Esophagus (tissue), 2 donors: Measurements from ENCODE around the gene MIEN1. TPM values are rescaled to one million over a fixed set of nuclear protein-coding genes. Genes with fewer than 3 reads are reported as not detected.
A peak's percentile ranks its signal among the peaks of the same experiment; 100 is the strongest.

Experiments used
- H3K27ac ChIP-seq, 2 donors: one replicate each; pipeline ENCODE4 v1.5.1; 2013; ENCODE audit warnings: low read depth in 2 of 2, mild to moderate bottlenecking in 2 of 2, inconsistent platforms in 1 of 2, low read length in 1 of 2, moderate library complexity in 1 of 2
- H3K27me3 ChIP-seq, 2 donors: one replicate each; pipeline ENCODE4 v1.6.1; 2013; ENCODE audit warnings: low read length in 2 of 2, control low read depth in 1 of 2, mild to moderate bottlenecking in 1 of 2; ENCODE audit not compliant: insufficient read depth in 2 of 2, control insufficient read depth in 1 of 2
- H3K36me3 ChIP-seq, 2 donors: one replicate each; pipeline ENCODE4 v1.6.1; 2013; ENCODE audit warnings: low read length in 1 of 2; ENCODE audit not compliant: control insufficient read depth in 2 of 2, insufficient read depth in 2 of 2
- H3K4me1 ChIP-seq, 2 donors: one replicate each; pipeline ENCODE4 v1.6.1; 2013; ENCODE audit warnings: low read length in 1 of 2; ENCODE audit not compliant: control insufficient read depth in 2 of 2, insufficient read depth in 2 of 2
- H3K4me3 ChIP-seq, 2 donors: one replicate each; pipeline ENCODE4 v1.5.1; 2013; ENCODE audit warnings: low read length in 2 of 2, mild to moderate bottlenecking in 2 of 2, low read depth in 1 of 2, moderate library complexity in 1 of 2
- H3K9me3 ChIP-seq, 2 donors: one replicate each; pipeline ENCODE4 v1.6.1; 2013; ENCODE audit warnings: mild to moderate bottlenecking in 2 of 2, low read depth in 1 of 2, low read length in 1 of 2, moderate library complexity in 1 of 2; ENCODE audit not compliant: control insufficient read depth in 2 of 2, insufficient read depth in 1 of 2
- WGBS, 2 donors: extraction: QIAGEN DNeasy Blood & Tissue Kit; methylation state at CpG; one replicate each; pipeline ENCODE4 v1.1.7; 2013; 5-methylcytosine and 5-hydroxymethylcytosine counted together
- polyA plus RNA-seq, 2 donors: library from polyadenylated mRNA; stranded (reverse); fragments of 200-250 nt; gene quantifications; one replicate each; pipeline ENCODE4 v1.2.3, GENCODE V29; 2013
- donor health status: healthy with polysubstance abuse.
- donor health status: Bipolar disorder and iron deficiency.

The MIEN1 gene
- polyA plus RNA-seq, 2 donors, result 57.5 to 98.6 TPM

DNA sequence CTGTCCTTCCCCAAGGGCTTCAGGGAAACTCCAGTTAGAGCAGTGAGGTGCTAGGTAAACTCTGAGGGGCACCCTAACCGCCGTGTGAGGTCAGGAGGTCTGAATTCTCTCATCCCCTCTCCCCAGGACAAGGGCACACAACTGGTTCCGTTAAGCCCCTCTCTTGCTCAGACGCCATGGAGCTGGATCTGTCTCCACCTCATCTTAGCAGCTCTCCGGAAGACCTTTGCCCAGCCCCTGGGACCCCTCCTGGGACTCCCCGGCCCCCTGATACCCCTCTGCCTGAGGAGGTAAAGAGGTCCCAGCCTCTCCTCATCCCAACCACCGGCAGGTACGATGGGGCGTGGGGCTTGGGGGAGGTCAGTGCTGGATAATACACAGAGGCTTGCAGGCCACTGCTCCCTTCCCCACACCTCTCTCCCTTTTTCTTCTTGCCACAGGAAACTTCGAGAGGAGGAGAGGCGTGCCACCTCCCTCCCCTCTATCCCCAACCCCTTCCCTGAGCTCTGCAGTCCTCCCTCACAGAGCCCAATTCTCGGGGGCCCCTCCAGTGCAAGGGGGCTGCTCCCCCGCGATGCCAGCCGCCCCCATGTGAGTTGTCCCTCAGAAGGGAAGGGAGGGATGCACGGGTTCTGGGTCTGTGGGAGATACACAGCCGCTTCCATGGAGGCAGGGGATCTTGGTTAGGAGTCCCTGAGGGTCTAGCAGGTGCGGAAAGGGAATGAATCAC, 12.0 kb upstream of the MIEN1 start:
- no peaks in the 10 kb centered on the region for H3K27me3 ChIP-seq
- H3K4me3 ChIP-seq, result no peak overlapping the region
- peaks cover 0 to 3% of the 10 kb centered on the region in 2 donors for H3K9me3 ChIP-seq
- no peak overlapping the region for H3K27ac ChIP-seq
- peaks cover 0 to 41% of the 10 kb centered on the region in 2 donors for H3K36me3 ChIP-seq
- WGBS, 2 donors, result 84 to 87% methylated on average over 17 to 18 of the region's 18 CpGs
- H3K4me1 ChIP-seq, result peaks cover 0 to 13% of the 10 kb centered on the region in 2 donors

DNA sequence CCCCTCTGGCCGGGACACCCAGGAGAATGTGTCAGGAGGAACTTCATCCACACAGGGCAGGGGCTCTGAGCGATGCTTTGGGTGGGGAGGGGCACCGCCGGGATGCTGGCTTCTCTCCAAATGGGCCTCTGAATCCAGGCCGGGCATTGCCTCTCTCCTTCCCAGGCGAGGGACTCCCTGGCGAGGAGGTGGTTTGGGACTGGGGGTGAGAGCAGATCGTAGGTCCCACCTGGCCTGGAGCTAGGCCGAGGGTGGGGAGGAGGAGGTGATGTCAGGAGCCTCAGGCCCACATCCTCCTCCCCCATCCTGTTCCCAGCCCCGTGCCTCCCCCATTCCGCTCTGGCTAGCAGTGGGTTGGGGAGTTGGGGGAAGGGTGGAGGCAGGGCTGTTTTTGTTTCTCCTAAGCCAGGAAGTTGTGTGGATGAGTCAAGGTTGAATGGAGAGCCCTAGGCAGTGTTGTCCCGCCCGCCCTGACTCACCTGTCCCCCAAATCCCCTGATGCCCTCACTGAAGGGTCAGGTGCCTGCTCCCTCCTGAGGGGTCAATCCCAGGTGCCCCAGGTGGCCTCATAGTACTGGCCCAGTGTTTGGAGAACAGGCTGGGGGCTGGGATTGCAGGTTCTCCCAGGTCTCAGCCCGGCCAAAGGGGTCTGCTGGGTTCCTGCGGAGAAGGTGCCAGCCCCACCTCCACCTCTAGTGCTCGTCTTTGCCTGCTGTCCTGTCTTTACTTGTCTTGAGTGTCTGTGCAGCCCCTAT, 10.2 kb upstream of the MIEN1 start:
- Histone ChIP-seq H3K4me1 (peaks cover 0 to 17% of the 10 kb centered on the region in 2 donors), H3K36me3 (peaks cover 0 to 29% of the 10 kb centered on the region in 2 donors), H3K27me3 (no peaks in the 10 kb centered on the region), H3K4me3 (peak overlapping the region; percentile 74 to 83), H3K9me3 (peaks cover 0 to 3% of the 10 kb centered on the region in 2 donors), H3K27ac (peak overlapping the region; percentile 97 to 99)
- 32 to 33% methylated on average over 15 to 16 of the region's 16 CpGs for WGBS, 2 donors

DNA sequence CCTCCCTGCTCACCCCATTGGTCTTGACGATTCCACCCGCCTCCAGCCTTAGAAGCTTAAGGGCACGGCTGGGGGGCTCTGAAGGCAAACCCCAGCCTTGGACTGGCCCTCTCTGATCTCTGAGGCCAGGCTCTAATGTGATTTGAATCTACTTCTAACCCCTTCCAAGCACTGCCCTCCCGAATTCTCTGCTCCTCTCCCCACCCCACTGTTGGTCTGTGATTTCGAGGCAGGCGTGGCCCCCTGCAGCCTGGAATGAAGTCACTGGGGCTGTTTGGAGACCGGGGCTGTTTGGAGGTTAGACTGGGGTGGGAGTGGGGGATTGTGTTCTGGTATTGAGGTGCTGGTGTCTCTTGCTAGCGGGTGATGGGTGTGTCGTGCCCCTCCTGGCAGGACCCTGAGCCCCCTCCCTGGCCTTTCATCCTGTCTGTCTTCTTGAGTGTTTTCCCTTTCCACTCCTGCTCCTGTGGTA, 9.6 kb upstream of the MIEN1 start:
- Histone ChIP-seq H3K27ac (peak overlapping the region; percentile 97 to 99), H3K27me3 (no peaks in the 10 kb centered on the region), H3K4me1 (peaks cover 0 to 17% of the 10 kb centered on the region in 2 donors), H3K4me3 (peak overlapping the region; percentile 74 to 83), H3K36me3 (peaks cover 0 to 23% of the 10 kb centered on the region in 2 donors), H3K9me3 (peaks cover 0 to 3% of the 10 kb centered on the region in 2 donors)
- whole genome bisulfite sequencing, 2 donors, result 25 to 32% methylated on average over 9 of the region's 9 CpGs

DNA sequence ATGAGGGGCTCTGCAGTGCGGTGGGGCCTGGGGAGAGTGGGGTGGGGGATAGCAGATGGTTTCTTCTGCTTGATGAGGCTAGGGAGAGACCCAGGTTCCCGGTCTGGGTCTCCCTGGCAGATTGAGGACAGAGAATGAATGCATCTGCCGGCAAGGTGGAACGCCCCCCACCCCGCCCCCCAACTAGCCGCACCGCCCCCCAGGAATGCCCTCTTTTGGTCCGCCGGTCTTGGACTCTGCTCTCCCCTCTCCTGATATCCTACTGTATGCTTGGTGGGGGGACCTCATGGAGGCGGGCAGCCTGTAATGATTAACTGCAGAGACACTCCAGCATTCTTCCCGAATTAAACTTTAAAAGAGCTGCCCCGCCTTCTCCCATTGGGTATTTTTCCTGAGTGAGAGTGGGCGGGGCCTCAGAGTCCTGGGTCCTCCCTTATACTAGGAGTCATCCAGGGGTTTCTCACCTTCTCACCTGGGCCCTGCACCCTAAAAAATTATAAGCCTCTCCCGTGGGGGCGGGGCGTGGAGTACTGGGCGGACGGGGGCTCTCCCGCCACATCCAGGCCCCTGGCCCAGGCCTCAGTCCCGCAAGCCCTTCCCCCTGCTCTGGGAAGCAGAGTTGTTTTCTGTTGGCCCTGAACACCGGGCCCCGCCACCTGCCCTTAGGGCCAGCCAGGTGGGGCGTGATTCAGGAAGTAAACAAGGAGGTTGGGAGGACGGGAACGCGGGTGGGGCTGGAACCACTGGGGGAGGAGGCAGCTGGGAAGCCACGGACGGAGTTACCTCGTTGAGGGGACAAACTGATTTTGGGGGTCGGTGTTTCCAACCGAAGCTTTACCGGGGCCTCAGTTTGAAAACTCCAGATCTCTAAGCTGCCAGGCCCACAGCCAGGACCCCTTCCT, 8.9 kb upstream of the MIEN1 start:
- H3K27me3 ChIP-seq, result no peaks in the 10 kb centered on the region

DNA sequence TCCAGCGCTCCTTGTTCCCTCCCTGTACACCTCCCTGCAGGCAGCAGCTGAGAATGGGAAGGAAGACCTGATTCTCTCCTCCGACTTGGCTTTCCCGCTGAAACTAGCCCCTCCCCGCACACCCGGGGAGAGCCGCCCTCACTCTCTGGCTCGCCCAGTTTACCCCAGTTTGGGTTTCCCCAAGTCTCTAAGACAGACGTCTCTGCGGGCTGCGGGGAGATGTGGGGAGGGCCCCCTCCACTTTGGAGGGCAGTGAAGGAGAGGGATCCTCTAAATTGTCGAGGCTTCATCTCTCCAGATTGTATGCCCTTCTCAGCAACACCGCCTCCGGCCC, 8.2 kb upstream of the MIEN1 start:
- Histone ChIP-seq H3K4me1 (peaks cover 0 to 17% of the 10 kb centered on the region in 2 donors), H3K36me3 (peaks cover 0 to 12% of the 10 kb centered on the region in 2 donors), H3K9me3 (peaks cover 0 to 3% of the 10 kb centered on the region in 2 donors), H3K27ac (peak overlapping the region; percentile 97 to 99), H3K27me3 (no peaks in the 10 kb centered on the region), H3K4me3 (peak overlapping the region; percentile 74 to 83)
- 2% methylated on average over 13 of the region's 13 CpGs for WGBS, 2 donors

More for the DNA sequence above, 8.9 kb upstream of the MIEN1 start:
- Histone ChIP-seq H3K4me1 (peaks cover 0 to 17% of the 10 kb centered on the region in 2 donors), H3K9me3 (peaks cover 0 to 3% of the 10 kb centered on the region in 2 donors), H3K4me3 (peak overlapping the region; percentile 74 to 83), H3K27ac (peak overlapping the region; percentile 97 to 99), H3K36me3 (peaks cover 0 to 18% of the 10 kb centered on the region in 2 donors)
- 5 to 10% methylated on average over 32 of the region's 32 CpGs for WGBS, 2 donors

DNA sequence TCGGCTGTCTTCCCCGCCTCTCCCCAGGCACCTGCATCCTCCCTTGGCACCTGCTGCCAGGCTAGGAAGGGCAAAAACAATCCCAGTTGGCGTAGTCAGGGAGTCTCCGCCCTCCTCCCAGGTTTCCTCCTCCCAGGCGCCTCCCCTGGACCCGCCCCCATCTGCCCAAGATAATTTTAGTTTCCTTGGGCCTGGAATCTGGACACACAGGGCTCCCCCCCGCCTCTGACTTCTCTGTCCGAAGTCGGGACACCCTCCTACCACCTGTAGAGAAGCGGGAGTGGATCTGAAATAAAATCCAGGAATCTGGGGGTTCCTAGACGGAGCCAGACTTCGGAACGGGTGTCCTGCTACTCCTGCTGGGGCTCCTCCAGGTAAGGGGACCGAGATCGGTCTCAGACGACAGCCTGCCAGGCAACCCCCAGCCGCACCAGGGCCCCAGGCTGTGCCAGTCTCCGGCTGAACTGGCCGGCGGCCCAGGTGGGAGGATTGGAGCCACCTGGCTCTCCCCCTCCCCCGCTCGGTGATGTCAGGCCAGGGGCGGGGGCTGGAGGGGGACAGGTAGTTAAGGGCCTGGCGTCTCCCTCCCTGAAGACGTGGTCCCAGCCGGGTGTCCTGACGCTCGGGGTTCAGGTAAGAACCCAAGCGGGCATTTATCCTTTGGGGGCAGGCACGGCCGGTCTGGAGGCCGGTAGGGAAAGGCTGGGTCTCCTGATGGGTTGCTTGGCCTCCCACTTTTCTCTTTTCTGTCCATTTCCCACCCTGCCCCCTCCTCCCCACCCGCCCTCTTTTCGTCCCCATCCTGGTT, 7.6 kb upstream of the MIEN1 start, which contains the start of gene GRB7:
Gene GRB7 (plus strand): TSS at position 179 of the 808 bp plus-strand sequence. CDS start 4,364 bp downstream, outside the sequence.
- Histone ChIP-seq H3K36me3 (peaks cover 0 to 8% of the 10 kb centered on the region in 2 donors), H3K4me1 (peaks cover 0 to 17% of the 10 kb centered on the region in 2 donors), H3K9me3 (peaks cover 0 to 1% of the 10 kb centered on the region in 2 donors), H3K27me3 (no peaks in the 10 kb centered on the region), H3K27ac (peak within 1 kb of the TSS; percentile 97 to 99), H3K4me3 (peak within 1 kb of the TSS; percentile 74 to 83)
- WGBS, 2 donors, result 6 to 13% methylated on average over 32 to 34 of the region's 34 CpGs

DNA sequence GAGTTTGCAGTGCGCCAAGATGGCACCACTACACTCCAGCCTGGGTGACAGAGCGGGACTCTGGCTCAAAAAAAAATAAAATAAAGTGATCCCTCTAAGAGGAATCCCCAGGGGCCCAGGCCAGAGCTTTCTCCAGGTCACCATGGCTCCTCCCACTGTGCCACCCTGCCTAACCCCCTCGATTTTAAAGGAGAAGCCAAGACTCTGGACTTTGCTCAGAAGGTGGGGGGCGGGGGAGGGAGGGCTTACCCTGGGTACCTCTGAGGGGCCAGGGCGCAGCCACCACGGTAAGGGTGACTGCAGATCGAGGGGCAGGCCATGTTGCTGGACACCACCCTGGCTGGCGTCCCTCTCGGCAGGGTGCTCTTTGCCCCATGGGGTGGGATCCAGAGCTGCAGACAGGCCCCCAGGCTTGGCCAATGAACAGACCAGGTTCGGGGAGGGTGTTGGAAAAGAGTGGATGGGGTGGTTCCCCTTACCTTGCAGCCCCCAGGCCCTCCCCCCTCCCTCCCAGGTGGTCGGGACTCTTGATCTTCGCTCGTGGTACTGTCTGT, 7.0 kb upstream of the MIEN1 start:
- Histone ChIP-seq H3K27ac (peak overlapping the region; percentile 97 to 99), H3K4me3 (peak overlapping the region; percentile 74 to 83), H3K4me1 (peaks cover 0 to 13% of the 10 kb centered on the region in 2 donors), H3K36me3 (peaks cover 0 to 2% of the 10 kb centered on the region in 2 donors), H3K9me3 (no peaks in the 10 kb centered on the region), H3K27me3 (no peaks in the 10 kb centered on the region)
- WGBS, 2 donors, result 32 to 44% methylated on average over 11 to 13 of the region's 13 CpGs

DNA sequence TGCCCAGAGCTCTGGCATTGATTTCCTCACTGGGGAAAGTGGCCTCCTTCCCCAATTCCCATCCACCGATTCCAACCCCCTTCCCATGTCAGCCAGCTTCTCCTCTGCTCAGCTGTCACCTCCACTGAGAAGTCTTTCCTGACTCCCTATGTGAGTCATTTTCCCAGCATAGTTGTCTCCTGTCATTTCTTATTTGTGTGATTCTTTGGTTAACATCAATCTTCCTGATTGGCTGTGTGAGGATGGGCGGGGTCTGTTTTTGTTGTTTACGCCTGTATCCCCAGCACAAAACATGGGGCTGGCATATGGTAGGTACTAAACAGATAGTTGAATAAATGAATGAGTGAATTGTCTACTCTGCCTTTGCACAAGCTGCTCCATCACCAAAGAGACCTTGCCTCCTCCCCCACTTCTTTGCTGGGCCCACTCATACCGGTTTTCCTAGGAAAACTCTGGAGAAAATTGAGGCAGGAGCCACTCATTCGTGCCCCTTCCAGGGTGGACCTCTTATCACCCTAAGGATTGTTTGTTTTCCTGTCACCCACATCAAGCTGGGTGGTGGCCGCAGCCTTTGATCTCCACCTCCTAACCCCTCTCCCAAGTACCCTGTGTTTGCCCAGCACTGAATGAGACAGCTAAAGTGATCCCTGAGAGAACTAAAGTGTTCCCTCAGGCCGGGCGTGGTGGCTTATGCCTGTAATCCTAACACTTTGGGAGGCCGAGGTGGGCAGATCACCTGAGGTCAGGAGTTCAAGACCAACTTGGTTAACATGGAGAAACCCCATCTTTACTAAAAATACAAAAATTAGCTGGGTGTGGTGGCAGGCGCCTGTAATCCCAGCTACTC, 6.2 kb upstream of the MIEN1 start:
- 56 to 66% methylated on average over 10 of the region's 10 CpGs for WGBS, 2 donors
- H3K27me3 ChIP-seq, result no peaks in the 10 kb centered on the region
- H3K4me3 ChIP-seq, result peak overlapping the region in 1 of 2 donors; percentile 83

More for the DNA sequence above, 6.2 kb upstream of the MIEN1 start:
- Histone ChIP-seq H3K4me1 (peaks cover 0 to 11% of the 10 kb centered on the region in 2 donors), H3K36me3 (no peaks in the 10 kb centered on the region), H3K27ac (peak overlapping the region; percentile 61 to 97), H3K9me3 (no peaks in the 10 kb centered on the region)
